D721Med (cell line): ENCODE data around the gene DNM2.

Experiments used
- DNase-seq: peaks from one replicate; pipeline ENCODE4 v3.0.0; 2011; ENCODE audit warnings: low spot score; ENCODE audit not compliant: insufficient read length
- FAIRE-seq: peaks from 2 replicates; lab custom pipeline; 2011; peaks lifted over from hg19 to GRCh38; lab: Jason Lieb, UNC
- TF ChIP-seq, protein P1 (sequence below): IDR thresholded peaks from 2 replicates; pipeline ENCODE4 v1.5.1; 2012; ENCODE audit warnings: mild to moderate bottlenecking, control low read depth; ENCODE audit not compliant: insufficient read depth; ENCODE audit errors: missing control alignments

Gene DNM2

DNA sequence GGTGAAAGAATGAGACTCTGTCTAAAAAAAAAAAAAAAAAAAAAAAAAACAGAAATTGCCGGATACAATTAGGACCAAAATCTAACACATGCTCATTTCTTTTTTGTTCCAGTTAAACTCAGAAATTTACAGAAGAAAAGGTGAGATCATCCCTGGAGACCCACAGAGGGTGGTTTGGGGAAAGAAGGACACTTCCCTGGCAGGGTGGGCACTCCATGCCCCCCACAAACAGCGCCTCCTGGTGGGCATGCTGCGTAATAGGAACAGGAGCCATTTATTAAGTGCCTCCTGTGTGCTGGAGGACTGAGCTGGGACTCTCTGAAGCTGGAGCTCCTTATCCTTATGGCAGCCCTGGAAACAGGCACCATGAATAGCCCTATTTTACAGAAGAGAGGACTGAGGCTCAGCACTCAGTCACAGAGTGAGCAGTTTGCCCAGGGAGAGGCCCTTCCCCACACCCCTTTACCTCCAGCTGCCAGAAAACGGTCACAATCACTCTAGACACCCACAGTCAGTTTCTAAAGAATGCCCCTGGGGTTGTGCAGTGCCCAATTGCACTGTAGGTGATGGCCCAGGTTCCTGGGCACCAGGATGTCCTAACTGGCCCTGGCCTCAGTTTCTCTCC lies 140.4 kb downstream of the DNM2 start:
- DNase-seq, result peak; percentile 42
- FAIRE-seq, result no peak
- TF ChIP-seq, protein P1, sequence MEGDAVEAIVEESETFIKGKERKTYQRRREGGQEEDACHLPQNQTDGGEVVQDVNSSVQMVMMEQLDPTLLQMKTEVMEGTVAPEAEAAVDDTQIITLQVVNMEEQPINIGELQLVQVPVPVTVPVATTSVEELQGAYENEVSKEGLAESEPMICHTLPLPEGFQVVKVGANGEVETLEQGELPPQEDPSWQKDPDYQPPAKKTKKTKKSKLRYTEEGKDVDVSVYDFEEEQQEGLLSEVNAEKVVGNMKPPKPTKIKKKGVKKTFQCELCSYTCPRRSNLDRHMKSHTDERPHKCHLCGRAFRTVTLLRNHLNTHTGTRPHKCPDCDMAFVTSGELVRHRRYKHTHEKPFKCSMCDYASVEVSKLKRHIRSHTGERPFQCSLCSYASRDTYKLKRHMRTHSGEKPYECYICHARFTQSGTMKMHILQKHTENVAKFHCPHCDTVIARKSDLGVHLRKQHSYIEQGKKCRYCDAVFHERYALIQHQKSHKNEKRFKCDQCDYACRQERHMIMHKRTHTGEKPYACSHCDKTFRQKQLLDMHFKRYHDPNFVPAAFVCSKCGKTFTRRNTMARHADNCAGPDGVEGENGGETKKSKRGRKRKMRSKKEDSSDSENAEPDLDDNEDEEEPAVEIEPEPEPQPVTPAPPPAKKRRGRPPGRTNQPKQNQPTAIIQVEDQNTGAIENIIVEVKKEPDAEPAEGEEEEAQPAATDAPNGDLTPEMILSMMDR, result peak; percentile 66

DNA sequence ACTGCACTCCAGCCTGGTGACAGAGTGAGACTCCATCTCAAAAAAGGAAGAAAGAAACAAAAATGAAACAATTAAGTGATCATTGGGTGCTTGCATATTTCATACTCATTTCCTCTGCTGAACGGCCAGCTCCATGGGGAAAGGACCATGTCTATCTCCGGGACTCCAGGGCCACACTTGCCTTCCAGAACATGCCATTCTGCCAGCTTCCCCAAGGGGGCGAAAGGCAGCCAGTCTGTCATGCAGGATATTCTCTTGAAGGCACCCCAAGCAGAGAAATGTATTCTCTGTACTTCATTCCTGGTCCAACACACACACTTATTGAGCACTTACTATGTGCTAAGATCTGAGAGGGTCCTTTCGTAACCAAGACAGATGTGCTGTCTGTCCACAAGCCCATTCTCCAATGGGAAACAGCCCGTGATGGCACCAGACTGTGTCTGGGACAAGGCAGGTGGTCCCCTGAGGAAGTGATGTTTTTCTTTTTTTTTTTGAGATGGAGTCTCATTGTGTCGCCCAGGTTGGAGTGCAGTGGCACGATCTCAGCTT lies 143.3 kb downstream of the DNM2 start:
- FAIRE-seq, result no peak
- DNase-seq, result no peak

DNA sequence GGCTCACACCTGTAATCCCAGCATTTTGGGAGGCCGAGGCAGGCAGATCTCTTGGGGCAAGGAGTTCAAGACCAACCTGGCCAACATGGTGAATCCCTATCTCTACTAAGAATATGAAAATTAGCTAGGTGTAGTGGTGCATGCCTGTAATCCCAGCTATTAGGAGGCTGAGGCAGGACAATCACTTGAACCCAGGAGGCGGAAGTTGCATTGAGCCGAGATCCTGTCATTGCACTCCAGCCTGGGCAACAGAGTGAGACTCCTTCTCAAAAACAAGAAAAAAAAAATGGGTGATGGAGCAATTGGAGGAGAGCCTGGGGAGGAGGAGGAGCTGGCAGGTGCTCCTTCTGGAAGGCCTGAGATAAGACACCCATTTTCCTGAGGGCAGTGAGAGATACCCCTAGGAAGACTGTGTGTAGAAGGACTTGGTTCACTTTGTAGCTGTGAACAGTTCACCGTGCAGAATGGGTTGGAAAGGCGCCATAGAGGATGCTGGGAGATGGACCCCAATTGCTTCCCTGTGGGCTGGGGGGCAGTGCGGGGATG lies 144.8 kb downstream of the DNM2 start:
- TF ChIP-seq, protein P1, result no peak
- FAIRE-seq (no peak), DNase-seq (no peak)

More for the DNA sequence above, 143.3 kb downstream of the DNM2 start:
- TF ChIP-seq, protein P1, result peak; percentile 28

DNA sequence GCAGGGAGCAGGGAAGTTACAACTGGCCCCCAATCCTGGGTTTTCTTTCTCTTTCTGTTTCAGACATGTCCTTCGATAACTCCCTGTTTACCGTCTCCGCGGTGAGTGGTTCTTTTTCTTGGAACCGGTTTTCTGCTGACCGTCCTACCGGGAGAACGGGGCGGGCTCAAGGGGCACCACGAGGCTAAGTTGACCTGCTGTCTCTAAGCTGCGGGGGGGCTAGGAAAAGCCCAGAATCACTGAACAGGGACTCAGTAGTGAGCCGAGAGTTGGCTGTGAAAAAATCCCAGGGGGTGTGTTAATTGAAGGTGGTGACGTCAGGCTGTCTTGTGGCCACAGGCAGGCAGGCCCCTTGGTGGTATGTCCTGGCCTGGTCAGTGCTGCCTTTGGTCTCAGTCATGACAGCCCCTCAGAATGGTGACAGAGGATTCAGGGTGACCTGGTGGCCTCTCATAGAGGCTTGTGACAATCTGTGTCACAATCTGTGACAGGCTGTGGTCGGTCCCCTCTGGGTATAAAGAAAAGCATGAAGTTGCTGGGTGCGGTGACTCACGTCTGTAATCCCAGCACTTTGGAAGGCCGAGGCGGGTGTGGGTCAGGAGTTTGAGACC lies 145.3 kb downstream of the DNM2 start:
- no peak for DNase-seq
- no peak for FAIRE-seq
- TF ChIP-seq, protein P1, result no peak

DNA sequence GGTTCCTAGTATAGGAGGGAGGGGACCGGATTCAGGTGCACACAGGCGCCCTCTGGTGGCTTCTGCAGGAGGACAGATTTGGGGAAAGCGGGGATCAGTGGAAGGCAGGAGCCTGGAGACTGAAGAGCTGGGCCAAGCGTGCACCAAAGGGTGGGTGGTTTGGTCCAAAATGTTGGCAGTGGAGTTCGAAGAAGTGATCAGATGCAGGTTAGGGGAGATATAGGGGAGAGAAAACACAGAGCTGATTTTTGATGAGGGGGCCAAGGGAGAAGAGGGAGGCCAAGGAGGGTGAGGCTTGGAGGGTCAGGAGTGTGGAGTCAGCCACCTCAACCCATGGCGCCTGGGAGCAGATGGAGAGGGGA lies 146.6 kb downstream of the DNM2 start:
- FAIRE-seq (no peak), DNase-seq (peak; percentile 96)
- TF ChIP-seq, protein P1, result peak; percentile 90

DNA sequence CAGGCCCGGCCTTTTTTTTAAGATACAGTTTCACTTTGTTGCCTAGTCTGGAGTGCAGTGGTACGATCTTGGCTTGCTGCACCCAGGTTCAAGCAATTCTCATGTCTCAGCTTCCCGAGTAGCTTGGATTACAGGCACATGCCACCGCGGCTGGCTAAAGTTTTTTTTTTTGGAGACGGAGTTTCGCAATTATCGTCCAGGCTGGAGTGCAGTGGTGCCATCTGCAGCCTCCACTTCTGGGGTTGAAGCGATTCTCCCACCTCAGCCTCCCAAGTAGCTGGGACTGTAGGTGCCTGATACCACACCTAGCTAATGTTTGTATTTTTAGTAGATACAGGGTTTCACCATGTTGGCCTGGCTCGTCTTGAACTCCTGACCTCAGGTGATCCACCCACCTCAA lies 148.6 kb downstream of the DNM2 start:
- no peak for DNase-seq
- TF ChIP-seq, protein P1, result no peak
- FAIRE-seq, result no peak
